Right lobe of liver (tissue), 6 donors: Measurements from ENCODE around the gene TLR6. TPM values are rescaled to one million over a fixed set of nuclear protein-coding genes. Genes with fewer than 3 reads are reported as not detected.

Experiments
- ATAC-seq, 4 donors: fragments of 200-7000 bp; cut with Tn5 transposase; one replicate each; pipeline ENCODE4 v1.9.1; 2020; ENCODE audit warnings: mild to moderate bottlenecking in 4 of 4, moderate library complexity in 4 of 4
- DNase-seq, 3 donors: peaks; one replicate each; pipeline ENCODE4 v3.0.0-alpha.2; 2020
- H3K27ac ChIP-seq, 3 donors: fragments of 200-600 bp; one replicate each; pipeline ENCODE4 v1.8.0; 2022
- H3K27me3 ChIP-seq, 2 donors: fragments of 200-600 bp; one replicate each; pipeline ENCODE4 v1.8.0; 2022
- H3K36me3 ChIP-seq, 4 donors: fragments of 200-600 bp; sonication (generic) in 1 of 4; one replicate each; pipeline versions ENCODE4 v1.5.1 to v1.8.0; 2017 to 2022; ENCODE audit warnings: control low read depth in 1 of 4
- H3K4me1 ChIP-seq, 4 donors: fragments of 200-600 bp; sonication (generic) in 1 of 4; one replicate each; pipeline versions ENCODE4 v1.5.1 to v1.8.0; 2017 to 2022; ENCODE audit warnings: control low read depth in 1 of 4
- H3K4me3 ChIP-seq, 3 donors: fragments of 200-600 bp; one replicate each; pipeline ENCODE4 v1.8.0; 2022
- H3K9me3 ChIP-seq, 4 donors: fragments of 200-600 bp; sonication (generic) in 1 of 4; one replicate each; pipeline versions ENCODE4 v1.5.1 to v1.8.0; 2017 to 2022; ENCODE audit warnings: control low read depth in 1 of 4
- POLR2A ChIP-seq: fragments of 450-650 bp; IDR thresholded peaks from one replicate; pipeline ENCODE4 v1.6.1; 2017; ENCODE audit warnings: antibody characterized with exemption, mild to moderate bottlenecking
- WGBS: methylation state at CpG from one replicate; pipeline ENCODE4 v1.1.6; 2018; ENCODE audit warnings: low coverage, low lambda C conversion rate; ENCODE audit not compliant: insufficient coverage; ENCODE audit errors: missing lambda C conversion rate; 5-methylcytosine and 5-hydroxymethylcytosine counted together
- intact Hi-C, 2 donors: fragments of 100-400 bp; cut with DNase I; formaldehyde crosslinking; loops; one replicate each; pipeline versions ENCODE4 v1.11.2 to v1.14.1; 2022
- total RNA-seq, 6 experiments: library from RNA; depleted of rRNA in 2 of 6; stranded (reverse); fragments of >200 nt in 2 of 6; fragmentation: NEBNext Ultra II Directional in 3 of 6; extraction: Animal tissue kit (Norgen Biotek cat#: 25700) in 3 of 6; gene quantifications; one replicate each; pipeline versions ENCODE4 v1.1.0 to v1.2.4, GENCODE V29; 2016 to 2023
- TF ChIP-seq, protein P1 (sequence below), 4 donors: fragments of 200-600 bp in 3 of 4; fragments of 450-650 bp in 1 of 4; IDR thresholded peaks; one replicate each; pipeline versions ENCODE4 v1.5.1 to v1.8.0; 2016 to 2022; ENCODE audit warnings: antibody characterized with exemption in 4 of 4, mild to moderate bottlenecking in 2 of 4
- donor health status: DM: no; HTN: yes; CAD: no.
- donor health status: DM: no; HTN: no; CAD: no.
- donor health status: DM: no; HTN: no; CAD: no.
- donor health status: DM: no; HTN: yes; CAD: no.
- donor health status: DM: no; HTN: yes; CAD: no.

The TLR6 gene
- total RNA-seq, 6 experiments from 2014 or later = 1.2 to 3.4 (median 2.4) TPM

DNA sequence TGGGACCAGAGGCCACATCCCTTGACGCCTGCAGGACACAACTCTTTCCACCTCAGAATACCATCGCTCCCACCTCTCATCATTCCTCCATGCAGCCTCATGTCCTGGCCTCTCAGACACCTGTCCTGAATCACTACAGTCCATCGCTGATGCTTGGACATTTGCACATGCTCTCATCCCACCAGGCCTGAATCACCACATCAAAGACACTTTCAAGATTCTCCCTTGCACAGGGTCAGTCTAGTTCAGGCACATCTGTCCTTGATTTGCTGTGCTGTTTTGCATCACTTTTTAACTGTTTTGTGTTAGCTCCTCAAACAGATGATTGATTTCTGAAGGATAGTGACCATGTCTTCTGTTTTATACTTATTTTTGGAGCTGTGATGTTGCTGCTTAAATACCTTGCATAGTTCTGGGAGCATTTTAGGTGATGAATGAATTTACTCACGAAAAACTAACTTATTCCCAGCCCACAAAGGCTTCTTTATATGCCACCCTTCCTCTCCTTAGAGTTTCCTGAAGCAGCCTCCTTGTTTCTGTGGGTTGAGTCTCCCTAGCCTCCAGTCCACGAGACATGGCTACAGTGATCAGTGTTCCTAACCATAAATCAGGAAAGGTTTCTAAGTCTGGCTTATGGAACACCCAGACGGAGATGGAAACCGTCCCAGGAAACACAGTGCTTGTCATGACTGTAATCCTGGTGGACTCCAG is 13.6 kb upstream of the TLR6 start:
- ATAC-seq (no peak), DNase-seq (no peak)
- H3K4me3 ChIP-seq = no peak overlapping the region
- intact Hi-C loops = no loop called here
- H3K27me3 ChIP-seq = no peaks in the 10 kb centered on the region
- no peak for TF ChIP-seq POLR2A
- TF ChIP-seq, protein P1, sequence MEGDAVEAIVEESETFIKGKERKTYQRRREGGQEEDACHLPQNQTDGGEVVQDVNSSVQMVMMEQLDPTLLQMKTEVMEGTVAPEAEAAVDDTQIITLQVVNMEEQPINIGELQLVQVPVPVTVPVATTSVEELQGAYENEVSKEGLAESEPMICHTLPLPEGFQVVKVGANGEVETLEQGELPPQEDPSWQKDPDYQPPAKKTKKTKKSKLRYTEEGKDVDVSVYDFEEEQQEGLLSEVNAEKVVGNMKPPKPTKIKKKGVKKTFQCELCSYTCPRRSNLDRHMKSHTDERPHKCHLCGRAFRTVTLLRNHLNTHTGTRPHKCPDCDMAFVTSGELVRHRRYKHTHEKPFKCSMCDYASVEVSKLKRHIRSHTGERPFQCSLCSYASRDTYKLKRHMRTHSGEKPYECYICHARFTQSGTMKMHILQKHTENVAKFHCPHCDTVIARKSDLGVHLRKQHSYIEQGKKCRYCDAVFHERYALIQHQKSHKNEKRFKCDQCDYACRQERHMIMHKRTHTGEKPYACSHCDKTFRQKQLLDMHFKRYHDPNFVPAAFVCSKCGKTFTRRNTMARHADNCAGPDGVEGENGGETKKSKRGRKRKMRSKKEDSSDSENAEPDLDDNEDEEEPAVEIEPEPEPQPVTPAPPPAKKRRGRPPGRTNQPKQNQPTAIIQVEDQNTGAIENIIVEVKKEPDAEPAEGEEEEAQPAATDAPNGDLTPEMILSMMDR (IDR thresholded peaks at IDR 0.05) = no peak
- H3K9me3 ChIP-seq = no peaks in the 10 kb centered on the region
- peaks cover 0 to 69% (median 20%) of the 10 kb centered on the region in 4 donors for H3K4me1 ChIP-seq
- 48% methylated on average over 3 of the region's 7 CpGs for WGBS
- peak overlapping the region in 1 of 3 donors; percentile 97 for H3K27ac ChIP-seq
- H3K36me3 ChIP-seq = peaks cover 0 to 8% (median 2%) of the 10 kb centered on the region in 4 donors

DNA sequence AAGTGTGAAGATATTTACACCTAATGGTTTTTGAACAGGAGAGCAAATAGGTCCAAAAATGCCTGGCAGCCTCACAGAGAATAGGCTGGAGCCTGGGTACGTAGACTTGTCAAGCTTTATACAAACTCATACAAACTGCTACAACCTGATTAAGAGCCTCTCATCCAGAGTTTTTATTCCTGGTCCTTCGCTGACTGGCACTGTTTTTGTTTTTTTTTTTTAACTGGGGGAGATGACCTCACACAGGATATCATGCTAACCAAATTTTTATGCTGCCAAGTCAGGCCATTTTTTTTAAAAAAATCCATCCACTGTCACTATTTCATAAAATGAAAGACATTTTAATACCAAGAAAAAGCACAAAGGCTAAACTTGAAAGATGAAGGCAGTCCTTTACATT is 12.9 kb upstream of the TLR6 start:
- peaks cover 0 to 8% (median 2%) of the 10 kb centered on the region in 4 donors for H3K36me3 ChIP-seq
- no peak for ATAC-seq
- peak overlapping the region in 2 of 3 donors; percentile 65 to 75 for H3K4me3 ChIP-seq
- peaks cover 0 to 62% (median 18%) of the 10 kb centered on the region in 4 donors for H3K4me1 ChIP-seq
- no peaks in the 10 kb centered on the region for H3K9me3 ChIP-seq
- no peak for DNase-seq
- 24% methylated on average over 2 of the region's 2 CpGs for WGBS
- intact Hi-C loops = no loop called here
- TF ChIP-seq, protein P1 (IDR thresholded peaks at IDR 0.05) = no peak
- TF ChIP-seq POLR2A = no peak
- peak overlapping the region; percentile 94 to 98 (median 97) for H3K27ac ChIP-seq
- no peaks in the 10 kb centered on the region for H3K27me3 ChIP-seq

- Histone ChIP-seq H3K36me3 (peaks cover 0 to 8% (median 2%) of the 10 kb centered on the region in 4 donors), H3K4me1 (peaks cover 0 to 50% (median 12%) of the 10 kb centered on the region in 4 donors), H3K9me3 (no peaks in the 10 kb centered on the region), H3K4me3 (peak overlapping the region; percentile 65 to 75 (median 71)), H3K27ac (peak overlapping the region; percentile 94 to 98 (median 97)), H3K27me3 (no peaks in the 10 kb centered on the region)
- DNase-seq (peak; percentile 62 to 82 (median 73)), ATAC-seq (peak; percentile 41 to 64 (median 58))
- intact Hi-C loops = no loop called here
- 20% methylated on average over 7 of the region's 30 CpGs for WGBS
- TF ChIP-seq POLR2A = no peak
- TF ChIP-seq, protein P1 (IDR thresholded peaks at IDR 0.05) = no peak
Measured at GRCh38 chr4:38868059-38868960, 11.7 kb upstream of the TLR6 start.

- peak; percentile 74 for TF ChIP-seq POLR2A
- TF ChIP-seq, protein P1 (IDR thresholded peaks at IDR 0.05) = peak in 1 of 4 donors; percentile 2
- DNase-seq (peak; percentile 91 to 94 (median 93)), ATAC-seq (peak; percentile 80 to 92 (median 88))
- 0% methylated on average over 11 of the region's 66 CpGs for WGBS
- Histone ChIP-seq H3K9me3 (no peaks in the 10 kb centered on the region), H3K4me3 (peak within 1 kb of the TSS; percentile 65 to 75 (median 71)), H3K27ac (peak within 1 kb of the TSS; percentile 94 to 98 (median 97)), H3K36me3 (peaks cover 0 to 8% (median 2%) of the 10 kb centered on the region in 4 donors), H3K27me3 (no peaks in the 10 kb centered on the region), H3K4me1 (peaks cover 0 to 43% (median 12%) of the 10 kb centered on the region in 4 donors)
- intact Hi-C loops = no loop called here
Measured at GRCh38 chr4:38867478-38868058, 11.0 kb upstream of the TLR6 start, which contains the start of gene FAM114A1. TSS of gene FAM114A1 (plus strand) at chr4:38867806. CDS start at chr4:38878079, 10,273 bp downstream.
